Upper lobe of right lung (tissue), 1 donor: Measurements from ENCODE around the gene NTRK1. TPM values are rescaled to one million over a fixed set of nuclear protein-coding genes. Genes with fewer than 3 reads are reported as not detected.

ENCODE experiments used
- ATAC-seq: fragments of 200-7000 bp; cut with Tn5 transposase; one replicate; pipeline ENCODE4 v1.9.1; 2020; ENCODE audit warnings: mild to moderate bottlenecking, moderate library complexity
- DNase-seq: peaks from one replicate; pipeline ENCODE4 v3.0.0-alpha.2; 2020
- H3K27ac ChIP-seq: fragments of 200-600 bp; one replicate; pipeline ENCODE4 v1.8.0; 2022
- H3K27me3 ChIP-seq: fragments of 200-600 bp; one replicate; pipeline ENCODE4 v1.8.0; 2022; ENCODE audit warnings: mild to moderate bottlenecking
- H3K36me3 ChIP-seq: fragments of 200-600 bp; one replicate; pipeline ENCODE4 v1.8.0; 2022
- H3K4me1 ChIP-seq: fragments of 200-600 bp; one replicate; pipeline ENCODE4 v1.8.0; 2022
- H3K4me3 ChIP-seq: fragments of 200-600 bp; one replicate; pipeline ENCODE4 v1.8.0; 2022; ENCODE audit warnings: mild to moderate bottlenecking
- H3K9me3 ChIP-seq: fragments of 200-600 bp; one replicate; pipeline ENCODE4 v1.8.0; 2022
- CTCF ChIP-seq: fragments of 200-600 bp; IDR thresholded peaks from one replicate; pipeline ENCODE4 v1.8.0; 2022; ENCODE audit warnings: antibody characterized with exemption
- intact Hi-C: fragments of 100-400 bp; cut with DNase I; formaldehyde crosslinking; loops from one replicate; pipeline ENCODE4 v1.11.0; 2022
- total RNA-seq: library from RNA; stranded (reverse); fragmentation: NEBNext Ultra II Directional; extraction: Animal tissue kit (Norgen Biotek cat#: 25700); gene quantifications from one replicate; pipeline ENCODE4 v1.2.1, GENCODE V29; 2021
- donor health status: DM: no; HTN: yes; CAD: no; lungs with severe emphysema.

The NTRK1 gene
- total RNA-seq, 1 donor from 2014 or later, result 1.2 TPM

DNA sequence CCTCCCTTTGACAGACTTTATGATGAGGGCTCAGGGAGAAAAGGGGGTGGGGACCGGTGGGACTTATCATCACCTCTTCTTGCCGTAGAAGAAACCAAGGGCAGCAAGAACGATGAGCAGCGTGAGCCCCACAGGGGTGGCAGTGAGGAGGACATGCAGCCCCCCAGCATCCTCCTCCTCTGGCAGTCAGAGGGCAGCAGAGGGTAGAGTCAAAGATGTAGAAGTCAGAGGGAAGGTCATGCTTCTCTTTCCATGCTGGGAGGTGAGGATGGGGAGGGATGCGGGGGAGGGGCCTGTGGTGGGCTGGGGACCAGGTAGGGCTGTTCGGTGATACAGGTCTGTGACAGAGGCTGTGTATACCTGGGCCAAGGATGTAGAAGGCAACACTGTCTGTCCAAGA, 16.6 kb upstream of the NTRK1 start:
- ATAC-seq (no peak), DNase-seq (no peak)
- H3K4me1 ChIP-seq, result no peaks in the 10 kb centered on the region
- H3K27me3 ChIP-seq, result peaks cover 74% of the 10 kb centered on the region
- H3K36me3 ChIP-seq, result no peaks in the 10 kb centered on the region
- no peak for TF ChIP-seq CTCF
- H3K4me3 ChIP-seq, result no peak overlapping the region
- no peak overlapping the region for H3K27ac ChIP-seq
- H3K9me3 ChIP-seq, result no peaks in the 10 kb centered on the region
- intact Hi-C loops, result no loop called here

GRCh38 chr1:156844638-156845037, 16.0 kb upstream of the NTRK1 start:
- H3K36me3 ChIP-seq, result no peaks in the 10 kb centered on the region
- intact Hi-C loops, result no loop called here
- H3K4me1 ChIP-seq, result no peaks in the 10 kb centered on the region
- DNase-seq (no peak), ATAC-seq (no peak)
- H3K4me3 ChIP-seq, result no peak overlapping the region
- peaks cover 74% of the 10 kb centered on the region for H3K27me3 ChIP-seq
- H3K27ac ChIP-seq, result no peak overlapping the region
- H3K9me3 ChIP-seq, result no peaks in the 10 kb centered on the region
- TF ChIP-seq CTCF, result no peak

- no peak for DNase-seq
- intact Hi-C loops, result no loop called here
- no peak overlapping the region for H3K27ac ChIP-seq
- H3K9me3 ChIP-seq, result no peaks in the 10 kb centered on the region
- no peak for TF ChIP-seq CTCF
- H3K4me1 ChIP-seq, result no peaks in the 10 kb centered on the region
- no peak for ATAC-seq
- no peak overlapping the region for H3K4me3 ChIP-seq
- peaks cover 79% of the 10 kb centered on the region for H3K27me3 ChIP-seq
- H3K36me3 ChIP-seq, result no peaks in the 10 kb centered on the region
These were observed 15.4 kb upstream of the NTRK1 start for GRCh38 chr1:156845055-156845952.

GRCh38 chr1:156845953-156846545, 14.6 kb upstream of the NTRK1 start:
- Histone ChIP-seq H3K36me3 (no peaks in the 10 kb centered on the region), H3K27me3 (peaks cover 76% of the 10 kb centered on the region), H3K4me3 (no peak overlapping the region), H3K9me3 (no peaks in the 10 kb centered on the region), H3K4me1 (no peaks in the 10 kb centered on the region), H3K27ac (no peak overlapping the region)
- ATAC-seq, result no peak
- no peak for DNase-seq
- intact Hi-C loops, result no loop called here
- TF ChIP-seq CTCF, result no peak

DNA sequence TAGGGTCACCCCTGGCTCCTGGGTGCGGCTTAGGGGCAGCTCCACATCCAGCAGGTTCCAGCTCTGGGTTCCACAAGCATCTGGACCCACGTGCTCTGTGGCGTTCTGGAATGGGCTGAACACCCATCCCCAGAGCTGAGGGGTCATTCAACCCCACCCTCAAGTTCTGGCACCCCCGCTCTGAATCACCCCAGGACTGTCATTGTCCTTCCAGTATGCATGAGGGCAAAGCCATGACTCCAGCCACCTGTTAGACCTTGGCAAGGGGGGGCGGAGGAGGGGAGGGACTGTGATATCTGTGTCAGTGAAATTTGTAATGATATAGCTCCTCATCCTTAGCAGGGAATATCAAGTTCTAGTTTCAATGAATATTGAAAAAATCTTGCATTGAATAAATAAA, 14.0 kb upstream of the NTRK1 start:
- no peak overlapping the region for H3K27ac ChIP-seq
- H3K9me3 ChIP-seq, result no peaks in the 10 kb centered on the region
- no peak for DNase-seq
- ATAC-seq, result no peak
- peaks cover 71% of the 10 kb centered on the region for H3K27me3 ChIP-seq
- no peak for TF ChIP-seq CTCF
- H3K36me3 ChIP-seq, result no peaks in the 10 kb centered on the region
- intact Hi-C loops, result no loop called here
- H3K4me1 ChIP-seq, result no peaks in the 10 kb centered on the region
- H3K4me3 ChIP-seq, result no peak overlapping the region
